Karpas-422 (cell line): ENCODE results near the gene XPR1. TPM values are rescaled to one million over a fixed set of nuclear protein-coding genes. Genes with fewer than 3 reads are reported as not detected.
"Not testable (repeated sequence)": the region's sequence is repeated elsewhere in the genome, so short reads cannot be mapped to it uniquely, and the experiment has no call there.

Experiments used
- DNase-seq: peaks from one replicate; pipeline ENCODE4 v3.0.0-alpha.2; 2015
- H2AFZ ChIP-seq: fragments of 200-600 bp; sonication (generic); 2 replicates; pipeline ENCODE4 v1.6.1; 2014; ENCODE audit warnings: antibody characterized with exemption, low read length, mixed read lengths
- H3K27ac ChIP-seq: fragments of 200-600 bp; sonication (generic); 2 replicates; pipeline ENCODE4 v1.5.1; 2014; ENCODE audit warnings: mild to moderate bottlenecking, low read length, moderate library complexity
- H3K27me3 ChIP-seq: fragments of 200-600 bp; sonication (generic); 2 replicates; pipeline ENCODE4 v1.6.1; 2014; ENCODE audit warnings: low read length, mixed read lengths
- H3K36me3 ChIP-seq: fragments of 200-600 bp; sonication (generic); 2 replicates; pipeline ENCODE4 v1.6.1; 2014; ENCODE audit warnings: low read length, mixed read lengths; ENCODE audit not compliant: insufficient read depth
- H3K4me1 ChIP-seq: fragments of 200-600 bp; sonication (generic); 2 replicates; pipeline ENCODE4 v1.6.1; 2014; ENCODE audit warnings: mild to moderate bottlenecking, low read length, mixed read lengths
- H3K4me2 ChIP-seq: fragments of 200-600 bp; sonication (generic); 2 replicates; pipeline ENCODE4 v1.6.1; 2014; ENCODE audit warnings: low read length, low read depth, mild to moderate bottlenecking; ENCODE audit not compliant: poor library complexity, severe bottlenecking
- H3K4me3 ChIP-seq: fragments of 200-600 bp; sonication (generic); 2 replicates; pipeline ENCODE4 v1.5.1; 2014; ENCODE audit warnings: mild to moderate bottlenecking, antibody characterized with exemption, low read length, mixed read lengths
- H3K79me2 ChIP-seq: fragments of 200-600 bp; sonication (generic); 2 replicates; pipeline ENCODE4 v1.6.1; 2014; ENCODE audit warnings: mild to moderate bottlenecking, low read length, mixed read lengths
- H3K9ac ChIP-seq: fragments of 200-600 bp; sonication (generic); 2 replicates; pipeline ENCODE4 v1.6.0; 2014; ENCODE audit warnings: low read length
- H3K9me2 ChIP-seq: fragments of 200-600 bp; sonication (generic), shearing (Covaris generic); replicated peaks from 2 replicates; pipeline ENCODE4 v1.6.0; 2014; ENCODE audit warnings: mild to moderate bottlenecking, low read length, moderate library complexity; ENCODE audit not compliant: insufficient read depth
- H3K9me3 ChIP-seq: fragments of 300-700, 200-600 bp; sonication (generic); 2 replicates; pipeline ENCODE4 v1.6.1; 2014; ENCODE audit warnings: low read length, mixed read lengths
- H4K20me1 ChIP-seq: fragments of 200-600 bp; sonication (generic); 2 replicates; pipeline ENCODE4 v1.6.1; 2014; ENCODE audit warnings: mild to moderate bottlenecking, antibody characterized with exemption, low read length, low read depth; ENCODE audit not compliant: insufficient read depth
- total RNA-seq: library from RNA; depleted of rRNA; stranded (reverse); fragments of >200 nt; shearing (Covaris generic); gene quantifications from 2 replicates; pipeline ENCODE4 v1.2.3, GENCODE V29; 2014; ENCODE audit warnings: low replicate concordance

XPR1 gene
- total RNA-seq, 1 experiment from 2014 or later = 38.3 TPM

- H3K9me3 ChIP-seq = peaks cover 32% of the 10 kb centered on the region
- no peak overlapping the region for H2AFZ ChIP-seq
- H3K4me3 ChIP-seq = no peak overlapping the region
- no peaks in the 10 kb centered on the region for H3K4me1 ChIP-seq
- no peak overlapping the region for H3K4me2 ChIP-seq
- H3K9me2 ChIP-seq = no peaks in the 10 kb centered on the region
- DNase-seq = no peak
- no peaks in the 10 kb centered on the region for H3K27me3 ChIP-seq
- peaks cover 4% of the 10 kb centered on the region; the same call in 1 of the 2 replicates for H3K36me3 ChIP-seq
- H3K79me2 ChIP-seq = peaks cover 82% of the 10 kb centered on the region
- no peaks in the 10 kb centered on the region for H4K20me1 ChIP-seq
- no peak overlapping the region for H3K9ac ChIP-seq
- no peak overlapping the region for H3K27ac ChIP-seq
Observed at GRCh38 chr1:180662709-180663108, 30.9 kb downstream of the XPR1 start.

- Histone ChIP-seq H3K27me3 (no peaks in the 10 kb centered on the region), H3K9ac (no peak overlapping the region), H3K4me3 (no peak overlapping the region), H2AFZ (no peak overlapping the region), H3K9me2 (no peaks in the 10 kb centered on the region), H3K27ac (no peak overlapping the region), H3K36me3 (no peaks in the 10 kb centered on the region; the same call in none of the 2 replicates), H3K4me2 (no peak overlapping the region), H3K9me3 (peaks cover 10% of the 10 kb centered on the region), H4K20me1 (no peaks in the 10 kb centered on the region), H3K79me2 (peaks cover 91% of the 10 kb centered on the region), H3K4me1 (peaks cover 5% of the 10 kb centered on the region)
- no peak for DNase-seq
Observed at GRCh38 chr1:180670681-180671080, 38.9 kb downstream of the XPR1 start.

- H3K9me2 ChIP-seq = no peaks in the 10 kb centered on the region
- no peak overlapping the region for H2AFZ ChIP-seq
- peaks cover 5% of the 10 kb centered on the region for H3K4me1 ChIP-seq
- peaks cover 8% of the 10 kb centered on the region for H3K9me3 ChIP-seq
- H3K79me2 ChIP-seq = peaks cover 90% of the 10 kb centered on the region
- no peak overlapping the region for H3K9ac ChIP-seq
- DNase-seq = no peak
- no peaks in the 10 kb centered on the region; the same call in none of the 2 replicates for H3K36me3 ChIP-seq
- H4K20me1 ChIP-seq = no peaks in the 10 kb centered on the region
- no peak overlapping the region for H3K27ac ChIP-seq
- H3K27me3 ChIP-seq = no peaks in the 10 kb centered on the region
- H3K4me2 ChIP-seq = no peak overlapping the region
- H3K4me3 ChIP-seq = no peak overlapping the region
Observed at GRCh38 chr1:180672105-180672504, 40.3 kb downstream of the XPR1 start.

DNA sequence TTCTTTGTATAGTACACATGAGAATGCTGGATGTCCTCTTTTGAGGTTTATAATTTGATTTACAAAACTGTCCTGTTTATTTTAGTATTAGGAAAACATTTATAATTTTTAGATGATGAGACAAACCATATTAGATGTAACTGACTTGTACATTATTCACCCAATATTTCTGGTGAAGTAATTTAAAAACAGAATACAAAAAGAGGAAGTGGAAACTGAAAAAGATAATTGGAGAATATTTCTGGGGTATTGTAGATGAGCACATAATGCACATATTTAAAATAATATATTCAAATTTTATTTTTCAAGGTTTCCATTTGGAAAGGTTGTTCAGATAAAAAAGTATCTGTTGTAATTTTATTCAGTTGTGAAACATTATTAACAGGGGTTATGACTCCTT is 40.7 kb downstream of the XPR1 start:
- Histone ChIP-seq H3K9me2 (no peaks in the 10 kb centered on the region), H4K20me1 (no peaks in the 10 kb centered on the region), H3K27me3 (no peaks in the 10 kb centered on the region), H3K4me1 (peaks cover 5% of the 10 kb centered on the region), H3K27ac (no peak overlapping the region), H3K4me2 (no peak overlapping the region), H3K9me3 (peaks cover 5% of the 10 kb centered on the region), H3K4me3 (no peak overlapping the region), H2AFZ (no peak overlapping the region), H3K9ac (no peak overlapping the region), H3K79me2 (peaks cover 90% of the 10 kb centered on the region), H3K36me3 (no peaks in the 10 kb centered on the region; the same call in none of the 2 replicates)
- DNase-seq = peak; percentile 47

- peaks cover 83% of the 10 kb centered on the region for H3K79me2 ChIP-seq
Observed at GRCh38 chr1:180674603-180675530, 43.0 kb downstream of the XPR1 start.

GRCh38 chr1:180675586-180675985 is 43.8 kb downstream of the XPR1 start:
- H3K4me3 ChIP-seq = no peak overlapping the region
- H4K20me1 ChIP-seq = no peaks in the 10 kb centered on the region
- peaks cover 79% of the 10 kb centered on the region for H3K79me2 ChIP-seq
- H3K4me2 ChIP-seq = no peak overlapping the region
- no peak overlapping the region for H2AFZ ChIP-seq
- H3K27me3 ChIP-seq = no peaks in the 10 kb centered on the region
- H3K4me1 ChIP-seq = peaks cover 5% of the 10 kb centered on the region
- no peak overlapping the region for H3K27ac ChIP-seq
- H3K9me3 ChIP-seq = peaks cover 5% of the 10 kb centered on the region
- H3K9ac ChIP-seq = no peak overlapping the region
- H3K36me3 ChIP-seq = no peaks in the 10 kb centered on the region; the same call in none of the 2 replicates
- no peak for DNase-seq
- H3K9me2 ChIP-seq = no peaks in the 10 kb centered on the region

More at GRCh38 chr1:180674603-180675530, 43.0 kb downstream of the XPR1 start:
- no peak overlapping the region for H3K9ac ChIP-seq
- H3K4me1 ChIP-seq = peaks cover 5% of the 10 kb centered on the region
- H3K36me3 ChIP-seq = no peaks in the 10 kb centered on the region; the same call in none of the 2 replicates
- no peaks in the 10 kb centered on the region for H4K20me1 ChIP-seq
- no peak overlapping the region for H3K27ac ChIP-seq
- peaks cover 5% of the 10 kb centered on the region for H3K9me3 ChIP-seq
- H3K4me3 ChIP-seq = no peak overlapping the region
- no peak overlapping the region for H2AFZ ChIP-seq
- no peaks in the 10 kb centered on the region for H3K27me3 ChIP-seq
- DNase-seq = no peak
- no peaks in the 10 kb centered on the region for H3K9me2 ChIP-seq
- H3K4me2 ChIP-seq = no peak overlapping the region

GRCh38 chr1:180680558-180681144 is 48.8 kb downstream of the XPR1 start:
- H3K9me2 ChIP-seq = no peaks in the 10 kb centered on the region
- H3K9me3 ChIP-seq = no peaks in the 10 kb centered on the region
- H3K36me3 ChIP-seq = 0 out of 2 replicates have a peak, but pooled peaks cover 2% of the 10 kb centered on the region
- H3K27ac ChIP-seq = no peak overlapping the region
- no peak for DNase-seq
- no peak overlapping the region for H3K4me3 ChIP-seq
- peaks cover 44% of the 10 kb centered on the region for H3K79me2 ChIP-seq
- no peak overlapping the region for H3K4me2 ChIP-seq
- H3K27me3 ChIP-seq = no peaks in the 10 kb centered on the region
- no peak overlapping the region for H2AFZ ChIP-seq
- no peaks in the 10 kb centered on the region for H4K20me1 ChIP-seq
- no peaks in the 10 kb centered on the region for H3K4me1 ChIP-seq
- H3K9ac ChIP-seq = no peak overlapping the region

DNA sequence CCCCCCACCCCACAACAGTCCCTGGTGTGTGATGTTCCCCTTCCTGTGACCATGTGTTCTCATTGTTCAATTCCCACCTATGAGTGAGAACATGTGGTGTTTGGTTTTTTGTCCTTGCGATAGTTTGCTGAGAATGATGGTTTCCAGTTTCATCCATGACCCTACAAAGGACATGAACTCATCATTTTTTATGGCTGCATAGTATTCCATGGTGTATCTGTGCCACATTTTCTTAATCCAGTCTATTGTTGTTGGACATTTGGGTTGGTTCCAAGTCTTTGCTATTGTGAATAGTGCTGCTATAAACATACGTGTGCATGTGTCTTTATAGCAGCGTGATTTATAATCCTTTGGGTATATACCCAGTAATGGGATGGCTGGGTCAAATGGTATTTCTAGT is 51.3 kb downstream of the XPR1 start:
- not testable (repeated sequence) for H3K4me3 ChIP-seq, H3K4me2 ChIP-seq, H3K36me3 ChIP-seq, H3K9me2 ChIP-seq, H3K9me3 ChIP-seq, H4K20me1 ChIP-seq, H3K27ac ChIP-seq, H3K9ac ChIP-seq, DNase-seq, H3K4me1 ChIP-seq, H3K27me3 ChIP-seq, H2AFZ ChIP-seq
- peaks cover 27% of the 10 kb centered on the region for H3K79me2 ChIP-seq
